ENCODE data around the gene ABAT. TPM values are rescaled to one million over a fixed set of nuclear protein-coding genes. Genes with fewer than 3 reads are reported as not detected.
A peak's percentile ranks its signal among the peaks of the same experiment; 100 is the strongest.

ABAT gene
- total RNA-seq, 1 donor from 2014 or later, result 70.9 TPM

- Mint-ChIP-seq H3K9me3 (ENCODE audit: unreplicated experiment) (peaks cover 15% of the 10 kb centered on the region), H3K4me3 (ENCODE audit: unreplicated experiment) (no peak overlapping the region), H3K4me1 (ENCODE audit: low read depth, unreplicated experiment) (peaks cover 15% of the 10 kb centered on the region), H3K27ac (ENCODE audit: unreplicated experiment) (no peak overlapping the region), H3K36me3 (ENCODE audit: unreplicated experiment) (peaks cover 13% of the 10 kb centered on the region), H3K27me3 (ENCODE audit: unreplicated experiment) (peaks cover 8% of the 10 kb centered on the region)
- TF ChIP-seq CTCF (IDR thresholded peaks at IDR 0.05; ENCODE audit: partially characterized antibody, unreplicated experiment), result no peak
- DNase-seq, result no peak
Measured at GRCh38 chr16:8685617-8686016, 11.2 kb downstream of the ABAT start.

- Mint-ChIP-seq H3K36me3 (ENCODE audit: unreplicated experiment) (peaks cover 13% of the 10 kb centered on the region), H3K27ac (ENCODE audit: unreplicated experiment) (no peak overlapping the region), H3K27me3 (ENCODE audit: unreplicated experiment) (peaks cover 8% of the 10 kb centered on the region), H3K4me3 (ENCODE audit: unreplicated experiment) (no peak overlapping the region), H3K9me3 (ENCODE audit: unreplicated experiment) (peaks cover 15% of the 10 kb centered on the region), H3K4me1 (ENCODE audit: low read depth, unreplicated experiment) (peaks cover 15% of the 10 kb centered on the region)
- TF ChIP-seq CTCF (IDR thresholded peaks at IDR 0.05; ENCODE audit: partially characterized antibody, unreplicated experiment), result no peak
- DNase-seq, result peak; percentile 34
Measured at GRCh38 chr16:8686031-8686621, 11.7 kb downstream of the ABAT start.

- DNase-seq, result no peak
- Mint-ChIP-seq H3K4me3 (ENCODE audit: unreplicated experiment) (no peak overlapping the region), H3K9me3 (ENCODE audit: unreplicated experiment) (peaks cover 15% of the 10 kb centered on the region), H3K4me1 (ENCODE audit: low read depth, unreplicated experiment) (peaks cover 15% of the 10 kb centered on the region), H3K36me3 (ENCODE audit: unreplicated experiment) (peaks cover 13% of the 10 kb centered on the region), H3K27me3 (ENCODE audit: unreplicated experiment) (peaks cover 8% of the 10 kb centered on the region), H3K27ac (ENCODE audit: unreplicated experiment) (no peak overlapping the region)
- no peak for TF ChIP-seq CTCF (IDR thresholded peaks at IDR 0.05; ENCODE audit: partially characterized antibody, unreplicated experiment)
Measured at GRCh38 chr16:8686879-8687278, 12.5 kb downstream of the ABAT start.

- DNase-seq, result no peak
- H3K27me3 Mint-ChIP-seq (ENCODE audit: unreplicated experiment), result peaks cover 4% of the 10 kb centered on the region
- H3K4me3 Mint-ChIP-seq (ENCODE audit: unreplicated experiment), result no peak overlapping the region
- peaks cover 11% of the 10 kb centered on the region for H3K9me3 Mint-ChIP-seq (ENCODE audit: unreplicated experiment)
- H3K27ac Mint-ChIP-seq (ENCODE audit: unreplicated experiment), result no peak overlapping the region
- H3K36me3 Mint-ChIP-seq (ENCODE audit: unreplicated experiment), result peaks cover 13% of the 10 kb centered on the region
- H3K4me1 Mint-ChIP-seq (ENCODE audit: low read depth, unreplicated experiment), result peaks cover 7% of the 10 kb centered on the region
- no peak for TF ChIP-seq CTCF (IDR thresholded peaks at IDR 0.05; ENCODE audit: partially characterized antibody, unreplicated experiment)
Measured at GRCh38 chr16:8689686-8690085, 15.3 kb downstream of the ABAT start.

- H3K4me3 Mint-ChIP-seq (ENCODE audit: unreplicated experiment), result no peak overlapping the region
- H3K36me3 Mint-ChIP-seq (ENCODE audit: unreplicated experiment), result peaks cover 10% of the 10 kb centered on the region
- H3K4me1 Mint-ChIP-seq (ENCODE audit: low read depth, unreplicated experiment), result peaks cover 14% of the 10 kb centered on the region
- TF ChIP-seq CTCF (IDR thresholded peaks at IDR 0.05; ENCODE audit: partially characterized antibody, unreplicated experiment), result no peak
- peaks cover 9% of the 10 kb centered on the region for H3K9me3 Mint-ChIP-seq (ENCODE audit: unreplicated experiment)
- H3K27ac Mint-ChIP-seq (ENCODE audit: unreplicated experiment), result no peak overlapping the region
- H3K27me3 Mint-ChIP-seq (ENCODE audit: unreplicated experiment), result peaks cover 4% of the 10 kb centered on the region
- no peak for DNase-seq
Measured at GRCh38 chr16:8691728-8692127, 17.3 kb downstream of the ABAT start.

All from glutamatergic neuron (in vitro differentiated cells).